Hematopoietic multipotent progenitor cell treated with erythropoietin and hydrocortisone succinate and interleukin-3 and kit ligand, for 17 days (in vitro differentiated cells): Measurements from ENCODE around the gene ZSCAN2.
"Not testable (repeated sequence)": the region's sequence is repeated elsewhere in the genome, so short reads cannot be mapped to it uniquely, and the experiment has no call there.

Experiments
- DNase-seq: peaks from one replicate; pipeline ENCODE4 v3.0.0-alpha.2; 2015; ENCODE audit warnings: low spot score

ZSCAN2 gene

DNA sequence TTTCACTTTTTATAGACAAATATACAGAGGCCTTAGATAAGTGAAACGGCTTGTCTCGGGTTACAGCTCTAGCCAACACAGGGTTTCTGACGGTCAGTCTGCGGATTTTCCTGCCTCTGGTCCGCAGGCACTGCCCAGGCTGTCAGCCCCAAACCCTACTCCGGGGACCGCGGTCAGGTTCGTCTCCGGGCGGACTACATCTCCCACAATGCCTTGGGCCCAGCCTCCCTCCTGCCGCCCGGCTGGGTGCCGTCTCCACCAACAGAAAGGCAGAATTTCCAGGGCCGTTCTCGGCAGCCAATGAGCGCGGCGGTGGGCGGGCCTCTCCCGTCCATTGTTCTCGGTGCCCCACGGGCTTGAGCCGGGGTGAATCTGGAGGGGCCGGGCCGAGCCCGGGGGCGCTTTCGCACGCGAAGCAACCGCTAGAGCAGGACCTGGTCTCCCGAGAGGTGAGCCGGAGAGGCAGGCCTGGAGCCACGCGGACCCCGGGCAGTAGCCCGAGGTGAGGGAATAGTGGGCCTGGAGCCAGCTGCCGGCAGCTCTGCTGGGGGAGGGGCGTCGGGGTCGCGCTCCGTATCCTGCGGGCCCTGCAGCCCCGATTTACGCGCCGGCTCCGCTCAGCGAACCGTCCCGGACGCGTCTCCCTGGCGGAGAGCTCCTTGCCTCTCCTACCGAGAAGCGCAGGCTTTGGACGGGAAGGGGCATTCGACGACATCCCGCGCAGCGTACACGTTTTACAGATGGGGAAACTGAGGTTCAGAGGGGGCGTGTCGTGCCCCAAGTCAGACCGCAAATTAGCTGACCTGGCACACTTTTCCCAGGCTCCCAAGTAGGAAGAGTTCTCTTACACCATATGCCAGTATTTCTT, at the start of gene ZSCAN2:
ZSCAN2 (plus strand) TSS at position 323 of the 868 bp plus-strand sequence. CDS start 2,919 bp downstream, outside the sequence.
- peak; percentile 91 for DNase-seq

- not testable (repeated sequence) for DNase-seq
Observed at GRCh38 chr15:84551624-84552023, 49.2 kb upstream of the ZSCAN2 start.

GRCh38 chr15:84552896-84553295, 47.9 kb upstream of the ZSCAN2 start:
- DNase-seq: no peak

GRCh38 chr15:84556690-84557089, 44.1 kb upstream of the ZSCAN2 start:
- not testable (repeated sequence) for DNase-seq

- not testable (repeated sequence) for DNase-seq
Observed at GRCh38 chr15:84568021-84568420, 32.8 kb upstream of the ZSCAN2 start.

- DNase-seq: peak; percentile 33
Observed at GRCh38 chr15:84570164-84570735, 30.6 kb upstream of the ZSCAN2 start.

DNA sequence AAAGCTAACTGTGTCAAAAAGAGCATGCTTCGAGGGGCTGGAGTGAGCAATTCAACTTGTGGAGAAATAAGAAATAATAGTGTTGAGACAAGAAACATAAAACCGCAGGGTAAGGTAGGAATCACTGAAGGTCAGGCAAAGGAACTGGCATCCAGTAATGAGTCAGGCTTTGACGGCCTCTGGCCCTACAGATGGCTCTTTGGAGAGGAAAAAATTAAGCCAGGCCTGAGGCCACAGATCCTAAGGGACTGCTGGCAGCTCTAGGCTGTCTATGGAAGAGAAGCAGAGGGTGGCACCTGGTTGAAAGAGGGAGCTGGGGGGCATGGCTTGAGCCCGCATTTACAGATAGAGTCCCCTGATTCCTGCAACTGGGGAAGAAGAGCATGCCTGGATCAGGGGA, 28.6 kb upstream of the ZSCAN2 start:
- DNase-seq: no peak

GRCh38 chr15:84575493-84575892, 25.3 kb upstream of the ZSCAN2 start:
- DNase-seq: no peak

DNA sequence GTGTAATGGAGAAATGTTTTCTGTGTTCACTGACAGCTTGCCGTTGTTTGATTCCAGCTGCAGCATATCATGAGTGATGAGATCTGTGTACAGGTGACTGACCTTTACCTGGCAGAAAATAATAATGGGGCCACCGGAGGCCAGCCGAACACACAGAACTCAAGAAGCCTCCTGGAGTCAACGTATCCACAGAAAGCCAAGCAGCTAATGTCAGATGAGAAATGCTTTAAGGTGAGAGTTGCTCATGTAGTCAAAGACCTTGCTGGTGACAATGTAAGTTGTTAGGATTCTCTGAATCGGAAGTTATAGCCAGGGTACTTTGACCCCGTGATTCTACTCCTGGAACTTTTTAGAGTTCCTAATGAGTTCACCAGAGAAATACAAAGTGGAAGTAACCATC, 22.9 kb upstream of the ZSCAN2 start:
- DNase-seq: not testable (repeated sequence)

DNA sequence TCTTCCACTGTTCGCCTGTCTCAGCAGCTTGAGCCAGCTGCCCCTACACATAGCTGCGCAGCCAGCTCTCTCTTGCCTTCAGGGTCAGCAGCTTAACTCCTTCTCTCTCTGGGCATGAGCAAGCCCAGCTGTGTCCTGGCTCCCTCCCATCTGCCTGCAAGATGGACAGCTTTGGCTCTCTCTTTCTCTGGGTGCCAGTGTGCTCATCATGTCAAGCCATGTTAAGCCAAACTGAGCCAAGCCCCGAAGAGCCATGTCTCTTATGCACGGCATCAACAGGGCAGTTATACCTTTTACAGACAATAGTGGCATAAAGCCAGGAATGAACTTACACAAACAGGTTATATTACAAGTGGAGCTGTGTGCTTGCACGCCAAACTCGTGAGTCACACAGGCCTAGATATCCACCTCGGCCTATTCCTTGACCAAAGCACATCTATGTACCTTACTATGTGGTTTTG, 21.5 kb upstream of the ZSCAN2 start:
- not testable (repeated sequence) for DNase-seq

DNA sequence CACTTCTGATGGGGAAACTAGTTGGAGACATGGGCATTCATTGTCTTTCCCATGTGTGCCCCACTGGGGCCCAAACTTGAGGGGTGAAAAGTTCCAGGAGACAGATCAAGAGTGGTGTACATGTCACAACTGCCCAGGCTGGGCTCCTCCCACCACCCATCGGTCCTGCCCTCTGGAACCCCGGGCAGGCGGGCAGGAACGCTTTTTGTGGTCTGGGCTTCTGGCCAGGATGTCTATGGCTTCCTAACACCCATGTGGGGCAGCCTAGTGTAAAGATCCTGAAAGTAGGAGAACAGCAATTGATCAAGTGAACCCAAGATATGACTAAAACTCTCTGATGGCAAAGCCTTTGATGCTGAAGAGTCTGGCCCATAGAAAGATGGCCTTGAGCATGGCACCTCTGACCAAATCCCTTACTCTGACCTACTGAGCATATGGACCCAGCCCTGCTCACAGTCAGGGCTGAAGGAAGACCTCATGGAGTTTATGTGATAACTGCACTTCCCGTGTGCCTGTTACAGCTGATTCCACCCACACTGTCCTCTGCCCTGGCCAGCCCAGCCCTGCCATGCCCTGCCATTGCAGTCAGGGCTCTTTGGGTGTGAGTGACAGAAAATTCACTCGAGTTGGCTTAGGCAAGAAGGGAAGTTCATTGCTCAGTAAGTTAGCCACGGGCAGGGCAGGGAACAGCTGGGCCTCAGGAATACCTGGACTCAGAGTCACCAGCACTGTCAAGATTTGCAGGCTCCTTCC, 19.0 kb upstream of the ZSCAN2 start:
- not testable (repeated sequence) for DNase-seq

DNA sequence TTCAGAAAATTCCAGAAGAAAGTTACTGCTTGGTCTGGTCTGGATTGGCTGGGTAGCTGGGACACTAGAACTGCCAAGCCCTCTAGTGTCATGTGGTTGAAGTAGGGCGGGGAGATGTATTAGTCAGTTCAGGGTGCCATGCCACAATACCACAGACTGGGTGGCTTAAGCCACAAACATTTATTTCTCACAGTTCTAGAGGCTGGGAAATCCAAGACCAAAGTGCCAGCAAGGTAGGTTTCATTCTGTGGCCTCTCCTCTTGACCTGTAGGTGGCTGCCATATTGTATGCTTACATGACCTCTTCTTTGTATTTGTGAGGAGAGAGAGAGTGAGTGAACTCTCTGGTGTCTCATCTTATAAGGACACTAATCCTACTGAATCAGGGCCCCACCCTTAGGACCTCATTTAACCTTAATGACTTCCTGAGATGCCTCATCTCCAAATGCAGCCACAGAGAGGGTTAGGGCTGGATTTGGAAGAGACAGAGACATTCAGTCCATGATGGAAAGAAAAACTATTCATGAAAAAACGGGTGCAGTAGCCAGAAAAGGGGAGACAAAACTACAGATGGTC, 18.1 kb upstream of the ZSCAN2 start:
- DNase-seq: no peak

DNA sequence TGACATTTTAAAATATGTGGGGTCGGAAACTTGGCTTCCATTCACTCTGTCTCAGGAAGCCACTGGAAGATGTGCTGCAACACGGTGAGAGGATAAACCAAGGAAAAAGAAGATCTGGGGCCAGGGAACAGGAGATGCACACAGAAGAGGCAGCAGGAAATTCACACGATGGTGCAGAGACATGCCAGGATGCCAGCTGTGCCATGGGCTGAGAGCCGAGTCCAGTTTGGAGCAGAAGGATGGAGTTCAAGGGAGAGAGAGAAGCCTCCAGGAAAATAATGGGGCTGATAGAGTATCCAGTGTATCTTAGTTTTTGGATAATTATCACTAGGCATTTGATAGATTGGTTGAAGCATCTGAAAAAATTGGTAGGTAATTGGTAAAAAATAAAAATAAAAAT, 16.9 kb upstream of the ZSCAN2 start:
- DNase-seq: not testable (repeated sequence)

GRCh38 chr15:84586696-84587095, 14.1 kb upstream of the ZSCAN2 start:
- no peak for DNase-seq

- DNase-seq: peak; percentile 86
Observed at GRCh38 chr15:84588053-84588874, 12.5 kb upstream of the ZSCAN2 start.

GRCh38 chr15:84590406-84590805, 10.4 kb upstream of the ZSCAN2 start:
- no peak for DNase-seq

DNA sequence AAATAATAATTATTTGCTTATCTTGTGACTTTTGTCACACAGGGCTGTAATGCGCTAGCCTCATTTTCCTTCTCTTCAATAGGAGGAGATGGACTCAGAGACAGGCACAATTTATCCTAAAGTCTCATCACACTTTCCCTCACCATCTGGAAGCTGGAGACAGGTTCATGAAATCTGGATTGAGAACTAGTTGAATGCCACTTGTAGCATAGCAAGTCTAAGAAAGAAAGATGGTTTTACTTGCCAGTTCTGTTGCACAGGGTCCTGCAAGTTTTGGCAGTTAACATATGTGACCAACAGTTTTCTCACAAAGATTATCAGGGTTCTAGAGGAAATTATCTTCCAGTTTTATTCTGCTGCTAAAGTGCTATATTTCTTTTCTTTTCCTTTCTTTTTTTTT, 9.0 kb upstream of the ZSCAN2 start:
- DNase-seq: no peak

DNA sequence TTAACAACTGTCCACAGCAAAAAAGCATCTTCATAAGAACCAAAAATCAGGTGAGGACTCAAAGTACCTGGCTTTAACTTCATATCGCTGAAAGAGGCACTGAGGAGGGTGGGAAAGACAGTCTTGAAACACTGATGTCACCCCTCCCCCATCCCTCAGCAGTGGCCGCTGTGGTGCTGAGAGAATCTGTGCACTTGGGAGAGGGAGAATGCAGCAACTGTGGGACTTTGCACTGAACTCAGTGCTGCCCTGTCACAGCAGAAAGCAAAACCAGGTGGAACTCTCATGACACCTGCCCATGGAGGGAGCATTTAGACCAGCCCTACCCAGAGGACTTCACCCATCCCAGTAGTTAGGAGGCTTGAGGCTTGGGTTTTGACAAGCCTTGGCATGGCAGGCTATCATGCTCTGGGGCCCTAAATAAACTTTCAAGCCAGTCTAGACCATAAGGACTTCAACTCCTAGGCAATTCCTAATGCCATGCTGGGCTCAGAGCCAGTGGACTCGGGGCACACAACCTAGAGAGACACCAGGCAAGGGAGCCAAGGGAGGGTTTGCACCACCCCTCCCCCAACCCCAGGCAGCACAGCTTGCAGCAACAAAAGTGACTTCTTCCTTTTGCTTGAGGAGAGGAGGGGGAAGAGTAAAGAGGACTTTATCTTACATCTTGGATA, 6.1 kb upstream of the ZSCAN2 start:
- no peak for DNase-seq

GRCh38 chr15:84595660-84596059, 5.1 kb upstream of the ZSCAN2 start:
- no peak for DNase-seq

- no peak for DNase-seq
Observed at GRCh38 chr15:84597296-84597695, 3.5 kb upstream of the ZSCAN2 start.

DNA sequence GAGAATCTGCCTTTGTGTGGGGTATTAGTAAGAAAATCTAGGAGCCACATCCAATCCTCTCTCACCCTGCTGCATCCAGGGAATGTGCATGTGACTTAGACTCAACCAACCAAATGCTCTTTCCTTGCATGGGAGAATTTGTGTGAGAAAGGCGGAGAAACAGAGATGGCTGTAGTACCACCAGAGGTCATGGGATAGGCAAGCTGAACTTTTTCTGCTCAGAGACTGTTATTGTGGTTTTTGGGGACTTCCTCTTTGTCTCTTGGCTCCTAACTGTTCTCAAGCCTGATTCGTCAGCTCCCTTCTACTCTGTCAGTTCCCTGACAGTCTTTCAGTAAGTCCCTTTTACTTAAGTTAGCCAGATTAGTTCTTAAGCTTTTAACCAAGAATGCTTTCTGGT, 2.6 kb upstream of the ZSCAN2 start:
- no peak for DNase-seq
